OCI-LY7 (cell line): ENCODE results near the gene QRFP. TPM values are rescaled to one million over a fixed set of nuclear protein-coding genes. Genes with fewer than 3 reads are reported as not detected.

Source experiments
- BruUV-seq: library from RNA; stranded (reverse); fragments of 400-500 nt; replicated peaks from 2 replicates; lab custom pipeline; 2021; lab: Mats Ljungman, UMichigan
- CTCF ChIA-PET: fragments of 300-600 bp; sonication (Branson Sonifier 250); formaldehyde crosslinking; loops from one replicate; lab custom pipeline; 2022; ENCODE audit warnings: antibody characterized with exemption; ENCODE audit not compliant: unreplicated experiment; lab: Charles Lee
- POLR2A ChIA-PET: fragments of 300-600 bp; sonication (Branson Sonifier 250); formaldehyde crosslinking; loops from one replicate; lab custom pipeline; 2022; ENCODE audit warnings: antibody characterized with exemption; lab: Charles Lee
- DNase-seq: peaks from one replicate; pipeline ENCODE4 v3.0.0-alpha.2; 2015; ENCODE audit warnings: low spot score
- H2AFZ ChIP-seq: fragments of 200-600 bp; sonication (generic), shearing (Covaris generic); 2 replicates; pipeline ENCODE4 v1.6.1; 2014; ENCODE audit warnings: mild to moderate bottlenecking, antibody characterized with exemption, low read length, moderate library complexity
- H3K27ac ChIP-seq: fragments of 200-600 bp; sonication (generic); 2 replicates; pipeline ENCODE4 v1.5.1; 2014; ENCODE audit warnings: mixed run types, low read depth, mild to moderate bottlenecking, moderate library complexity, low read length, inconsistent platforms; ENCODE audit not compliant: poor library complexity, severe bottlenecking
- H3K36me3 ChIP-seq: fragments of 200-600 bp; sonication (generic); 2 replicates; pipeline ENCODE4 v1.6.1; 2014; ENCODE audit warnings: mild to moderate bottlenecking, antibody characterized with exemption, low read length, moderate library complexity, mixed read lengths; ENCODE audit not compliant: insufficient read depth
- H3K4me1 ChIP-seq: fragments of 200-600 bp; sonication (generic); 2 replicates; pipeline ENCODE4 v1.5.1; 2014; ENCODE audit warnings: mild to moderate bottlenecking, low read length; ENCODE audit not compliant: insufficient read depth, poor library complexity, severe bottlenecking
- H3K4me2 ChIP-seq: fragments of 200-600 bp; sonication (generic); 2 replicates; pipeline ENCODE4 v1.6.1; 2014; ENCODE audit warnings: mild to moderate bottlenecking, low read length
- H3K4me3 ChIP-seq: fragments of 200-600 bp; sonication (generic); 2 replicates; pipeline ENCODE4 v1.5.1; 2014; ENCODE audit warnings: mild to moderate bottlenecking, low read depth, low read length; ENCODE audit not compliant: poor library complexity, severe bottlenecking
- H3K79me2 ChIP-seq: fragments of 200-600 bp; sonication (generic); 2 replicates; pipeline ENCODE4 v1.6.1; 2016; ENCODE audit warnings: low read depth, mild to moderate bottlenecking, low read length, moderate library complexity, mixed read lengths; ENCODE audit not compliant: insufficient read depth
- H3K9me2 ChIP-seq: fragments of 200-600 bp; sonication (generic); 2 replicates; pipeline ENCODE4 v1.6.1; 2016; ENCODE audit warnings: mild to moderate bottlenecking, low read length, mixed read lengths; ENCODE audit not compliant: insufficient read depth
- H3K9me3 ChIP-seq: fragments of 200-600 bp; sonication (generic); 2 replicates; pipeline ENCODE4 v1.6.1; 2014; ENCODE audit warnings: mild to moderate bottlenecking, mixed run types, low read length, mixed read lengths
- H4K20me1 ChIP-seq: fragments of 200-600 bp; sonication (generic); 2 replicates; pipeline ENCODE4 v1.6.1; 2014; ENCODE audit warnings: mild to moderate bottlenecking, antibody characterized with exemption, low read length, moderate library complexity, mixed read lengths; ENCODE audit not compliant: insufficient read depth
- CTCF ChIP-seq: fragments of 200-600 bp; sonication (generic); conservative IDR thresholded peaks from 2 replicates; pipeline ENCODE4 v1.5.1; 2014; ENCODE audit warnings: mild to moderate bottlenecking, antibody characterized with exemption, low read length, moderate library complexity, mixed read lengths
- EZH2phosphoT487 ChIP-seq: fragments of 200-600 bp; sonication (generic); IDR thresholded peaks from 2 replicates; pipeline ENCODE4 v1.6.1; 2018; ENCODE audit warnings: low read depth, borderline replicate concordance, mild to moderate bottlenecking, mixed run types, antibody characterized with exemption, low read length, moderate library complexity, mixed read lengths
- intact Hi-C: fragments of 100-400 bp; cut with micrococcal nuclease; formaldehyde crosslinking; loops from one replicate; pipeline ENCODE4 v1.10.0; 2022; ENCODE audit not compliant: unreplicated experiment
- total RNA-seq, 2 experiments: library from RNA; depleted of rRNA in 1 of 2; stranded (reverse); fragments of >200 nt in 1 of 2; shearing (Covaris generic) in 1 of 2; gene quantifications; 2 replicates each; pipeline ENCODE4 v1.2.3, GENCODE V29; 2014 to 2022

The QRFP gene
- total RNA-seq, 2 experiments from 2014 or later: not detected

DNA sequence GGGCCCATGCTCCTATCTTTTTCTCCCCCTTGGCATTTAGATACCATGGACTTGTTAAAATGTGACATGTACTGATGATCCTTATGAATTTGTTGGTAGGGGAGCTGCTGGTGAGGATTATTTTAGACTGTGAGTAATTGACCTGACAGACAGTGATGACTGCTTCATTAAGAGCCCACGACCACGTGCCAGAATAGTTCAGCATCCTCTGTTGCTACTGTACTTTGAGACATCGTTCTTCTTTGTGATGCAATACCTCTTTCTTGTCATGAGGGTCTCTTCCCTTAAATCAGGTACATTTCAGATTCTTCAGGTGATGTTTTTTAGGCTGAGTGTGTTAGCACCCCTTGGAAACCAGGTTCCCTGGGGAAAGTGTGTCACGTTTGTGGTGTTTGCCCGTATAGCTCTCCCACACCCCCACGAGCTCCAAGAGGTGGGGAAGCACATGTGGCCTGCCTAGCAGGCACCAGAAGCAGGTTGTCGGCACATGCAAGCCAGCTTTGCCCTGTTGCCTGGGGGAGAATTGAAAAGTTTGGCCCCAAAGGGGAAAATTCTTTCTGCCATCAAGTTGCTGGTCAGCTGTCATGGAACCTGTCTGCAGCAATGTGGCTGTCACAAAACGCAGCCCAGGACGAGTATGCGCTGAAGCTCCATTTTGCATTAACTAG is 25.1 kb downstream of the QRFP start:
- H3K4me1 ChIP-seq: peaks cover 12% of the 10 kb centered on the region
- peaks cover 10% of the 10 kb centered on the region; the same call in 1 of the 2 replicates for H3K36me3 ChIP-seq
- H2AFZ ChIP-seq: no peak overlapping the region
- TF ChIP-seq CTCF (no peak), EZH2phosphoT487 (no peak)
- intact Hi-C loops: loop anchor here (1.0 kb wide), 1 partner anchor 70 kb away; no protein-coding TSS in a partner anchor
- no peaks in the 10 kb centered on the region for H4K20me1 ChIP-seq
- CTCF ChIA-PET: interaction anchor here (0.6 kb wide), 1 partner anchor 116 kb away, joined by 3 read pairs; no protein-coding TSS in a partner anchor
- POLR2A ChIA-PET: interaction anchor here (0.6 kb wide), 1 partner anchor 1050 kb away, joined by 3 read pairs; no protein-coding TSS in a partner anchor
- no peaks in the 10 kb centered on the region for H3K79me2 ChIP-seq
- no TSS peak for BruUV-seq
- H3K9me2 ChIP-seq: no peaks in the 10 kb centered on the region
- no peak for DNase-seq
- no peaks in the 10 kb centered on the region for H3K9me3 ChIP-seq
- H3K4me3 ChIP-seq: no peak overlapping the region
- H3K4me2 ChIP-seq: no peak overlapping the region
- H3K27ac ChIP-seq: peak overlapping the region; percentile 35

- H2AFZ ChIP-seq: no peak overlapping the region
- CTCF ChIA-PET: interaction anchor here (0.7 kb wide), 1 partner anchor 20 kb away, joined by 3 read pairs; no protein-coding TSS in a partner anchor
- H3K79me2 ChIP-seq: no peaks in the 10 kb centered on the region
- H3K36me3 ChIP-seq: peaks cover 10% of the 10 kb centered on the region; the same call in 1 of the 2 replicates
- BruUV-seq: no TSS peak
- no peaks in the 10 kb centered on the region for H4K20me1 ChIP-seq
- intact Hi-C loops: loop anchor here (1.0 kb wide), 2 partner anchors 71 to 176 kb away; no protein-coding TSS in a partner anchor
- POLR2A ChIA-PET: no interaction called here
- TF ChIP-seq EZH2phosphoT487: no peak
- no peak for TF ChIP-seq CTCF
- no peaks in the 10 kb centered on the region for H3K9me2 ChIP-seq
- peak; percentile 50 for DNase-seq
- H3K27ac ChIP-seq: peak overlapping the region; percentile 35
- H3K9me3 ChIP-seq: no peaks in the 10 kb centered on the region
- no peak overlapping the region for H3K4me2 ChIP-seq
- H3K4me1 ChIP-seq: peaks cover 12% of the 10 kb centered on the region
- H3K4me3 ChIP-seq: no peak overlapping the region
Measured at GRCh38 chr9:130870491-130871381, 25.9 kb downstream of the QRFP start.
